ENCODE results near the gene TMEM184B. TPM values are rescaled to one million over a fixed set of nuclear protein-coding genes. Genes with fewer than 3 reads are reported as not detected.

Gene TMEM184B
- total RNA-seq, 8 experiments from 2014 or later = 14.6 to 38.5 (median 20.4) TPM

DNA sequence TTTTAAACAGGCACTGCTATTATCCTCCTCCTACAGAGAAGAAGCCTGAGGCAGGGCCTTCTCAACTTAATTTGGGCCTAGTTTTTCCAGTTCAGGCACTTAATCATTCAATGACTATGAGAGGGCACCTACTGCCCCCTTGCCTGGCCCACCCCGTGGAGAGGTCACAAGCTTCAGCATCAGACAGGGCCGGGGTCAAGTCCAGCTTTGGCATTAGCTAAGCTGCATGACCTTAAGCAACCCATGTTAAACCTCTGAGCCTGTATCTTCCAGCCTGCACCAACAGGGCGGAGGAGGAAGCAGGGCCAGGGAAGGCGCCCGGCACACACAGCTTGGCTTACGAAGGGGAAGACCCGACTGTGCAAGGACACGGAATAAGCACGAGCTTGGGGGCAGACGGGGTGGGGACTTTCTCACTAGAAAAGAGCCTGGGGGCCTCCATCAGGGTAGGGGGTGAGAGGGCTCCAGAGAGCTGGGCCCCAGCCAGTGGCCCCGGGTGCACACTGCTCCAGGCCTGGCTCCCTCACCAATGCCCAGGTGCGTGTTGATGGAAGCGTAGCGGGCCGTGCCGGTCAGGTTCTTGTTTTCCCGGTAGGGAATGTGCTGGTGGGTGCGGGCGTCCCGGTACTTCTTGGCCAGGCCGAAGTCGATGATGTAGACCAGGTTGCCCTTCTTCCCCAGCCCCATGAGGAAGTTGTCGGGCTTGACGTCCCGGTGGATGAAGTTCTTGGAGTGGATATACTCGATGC, 27.6 kb upstream of the TMEM184B start:
- ATAC-seq (replicated peaks in 6 of 8) = no peak
- Histone ChIP-seq H3K4me3 (no peak overlapping the region), H3K4me1 (replicated peaks in 1 of 2) (no peaks in the 10 kb centered on the region), H3K27ac (no peak overlapping the region)
- in situ Hi-C loops (cut with MboI; ENCODE audit: low pct_unique_long_range_greater_than_20kb in 2 of 9, low sequenced_read_pairs in 9 of 9, unreplicated experiment in 9 of 9) = no loop called here
- 70 to 100% (median 92%) methylated on average over 1 to 7 of the region's 26 CpGs; no CpG with 5 or more reads in 5 of the 10 experiments for WGBS, 10 experiments

DNA sequence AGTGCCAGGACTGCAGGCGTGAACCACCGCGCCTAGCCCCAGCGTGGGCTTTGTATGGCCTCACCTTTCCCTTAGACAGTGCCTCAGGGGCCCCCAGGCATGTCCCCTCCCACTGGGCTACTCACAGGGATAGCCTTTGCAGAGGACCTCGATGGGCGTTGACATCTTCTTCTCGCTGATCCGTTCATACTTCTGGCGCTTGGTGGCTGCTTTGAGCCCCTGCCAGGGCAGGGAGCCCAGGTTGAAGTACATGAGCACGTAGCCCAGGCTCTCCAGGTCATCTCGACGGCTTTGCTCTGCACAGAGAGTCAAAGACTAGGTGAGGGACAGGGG, 26.9 kb upstream of the TMEM184B start:
- Histone ChIP-seq H3K27ac (no peak overlapping the region), H3K4me1 (replicated peaks in 1 of 2) (no peaks in the 10 kb centered on the region), H3K4me3 (no peak overlapping the region)
- ATAC-seq (replicated peaks in 6 of 8) = no peak
- in situ Hi-C loops (cut with MboI; ENCODE audit: low pct_unique_long_range_greater_than_20kb in 2 of 9, low sequenced_read_pairs in 9 of 9, unreplicated experiment in 9 of 9) = no loop called here
- 85 to 100% (median 96%) methylated on average over 1 to 10 of the region's 12 CpGs; no CpG with 5 or more reads in 6 of the 10 experiments for WGBS, 10 experiments

DNA sequence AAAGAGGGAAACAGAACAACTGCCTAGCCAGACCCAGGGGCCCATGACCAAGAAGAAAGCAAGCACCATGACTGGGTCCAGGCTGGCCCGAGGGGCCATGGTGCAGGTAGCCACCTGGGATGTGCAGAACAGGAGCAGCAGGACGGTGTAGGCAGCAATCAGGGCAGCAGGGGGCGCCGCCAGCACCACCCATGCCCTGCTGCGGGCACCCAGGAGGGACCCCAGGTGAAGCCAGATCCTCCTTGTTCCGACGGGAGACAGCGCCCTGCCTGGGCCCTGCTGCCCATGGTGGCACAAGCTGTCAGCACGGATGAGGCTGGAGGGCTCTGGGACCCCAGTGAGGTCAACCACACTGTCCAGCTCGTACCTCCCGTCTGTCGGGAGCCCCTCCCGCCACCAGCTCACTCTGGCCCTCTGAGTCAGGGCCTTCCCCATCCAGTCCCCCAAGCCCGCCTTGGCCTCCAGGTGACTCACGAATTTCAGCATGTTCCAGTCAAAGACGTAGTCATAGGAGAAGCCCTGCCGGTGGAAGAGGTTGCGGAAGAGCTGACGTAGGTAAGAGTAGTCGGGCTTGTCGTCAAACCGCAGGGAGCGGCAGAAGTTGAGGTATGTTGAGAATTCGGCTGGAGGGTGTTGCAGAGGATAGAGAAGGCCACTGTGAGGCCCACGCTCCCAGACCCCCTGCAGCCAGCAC, 25.6 kb upstream of the TMEM184B start:
- Histone ChIP-seq H3K4me1 (replicated peaks in 1 of 2) (no peaks in the 10 kb centered on the region), H3K4me3 (no peak overlapping the region), H3K27ac (no peak overlapping the region)
- ATAC-seq (replicated peaks in 6 of 8) = peak in 6 of 8 experiments; percentile 11 to 62 (median 15)
- in situ Hi-C loops (cut with MboI; ENCODE audit: low pct_unique_long_range_greater_than_20kb in 2 of 9, low sequenced_read_pairs in 9 of 9, unreplicated experiment in 9 of 9) = no loop called here
- 80 to 98% (median 95%) methylated on average over 4 to 9 of the region's 25 CpGs; no CpG with 5 or more reads in 5 of the 10 experiments for WGBS, 10 experiments

DNA sequence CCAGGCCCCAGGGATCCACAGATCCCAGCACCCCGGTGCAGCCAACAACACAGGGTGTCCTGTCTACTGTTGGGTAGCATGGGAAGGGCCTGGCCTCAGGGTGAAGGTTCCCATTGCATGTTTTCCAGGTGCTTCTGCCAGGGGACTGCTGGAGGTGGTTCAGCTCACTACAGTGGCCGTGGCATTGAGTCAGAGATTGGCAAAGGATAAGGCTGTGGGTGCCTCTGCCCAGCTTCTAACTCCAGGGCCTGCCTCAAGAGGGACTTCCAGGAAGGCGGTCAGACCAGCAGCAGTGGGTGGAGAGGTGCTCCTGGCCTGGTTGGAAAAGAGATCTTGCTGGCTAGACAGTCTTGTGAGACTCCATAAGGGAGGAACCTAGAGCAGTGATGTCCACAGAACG, 23.6 kb upstream of the TMEM184B start:
- ATAC-seq (replicated peaks in 6 of 8) = no peak
- H3K27ac ChIP-seq = no peak overlapping the region
- WGBS, 10 experiments = 80 to 100% (median 90%) methylated on average over 1 to 3 of the region's 4 CpGs; no CpG with 5 or more reads in 6 of the 10 experiments
- in situ Hi-C loops (cut with MboI; ENCODE audit: low pct_unique_long_range_greater_than_20kb in 2 of 9, low sequenced_read_pairs in 9 of 9, unreplicated experiment in 9 of 9) = no loop called here
- no peaks in the 10 kb centered on the region for H3K4me1 ChIP-seq (replicated peaks in 1 of 2)
- no peak overlapping the region for H3K4me3 ChIP-seq

DNA sequence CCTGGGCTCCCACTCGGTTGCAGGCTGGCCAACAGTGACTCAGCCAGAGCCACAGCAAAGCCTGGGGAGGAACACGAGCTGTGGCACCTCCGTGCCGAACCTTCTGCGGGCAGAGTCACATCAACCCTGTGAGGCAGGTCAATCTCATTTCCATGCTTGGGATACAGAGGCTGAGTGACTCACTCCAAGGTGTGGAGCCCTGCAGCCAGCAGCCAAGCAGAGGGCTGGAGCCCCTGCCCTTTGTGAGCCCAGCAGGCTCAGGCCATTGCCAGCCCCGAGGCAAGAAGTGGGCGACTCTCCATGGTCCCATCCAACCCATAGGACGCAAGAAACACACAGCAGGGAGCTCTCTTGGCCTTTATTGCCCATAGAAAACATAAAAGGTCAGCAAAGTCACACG, 23.1 kb upstream of the TMEM184B start:
- no peak for ATAC-seq (replicated peaks in 6 of 8)
- in situ Hi-C loops (cut with MboI; ENCODE audit: low pct_unique_long_range_greater_than_20kb in 2 of 9, low sequenced_read_pairs in 9 of 9, unreplicated experiment in 9 of 9) = no loop called here
- H3K4me1 ChIP-seq (replicated peaks in 1 of 2) = no peaks in the 10 kb centered on the region
- WGBS, 10 experiments = 80 to 100% (median 97%) methylated on average over 1 to 7 of the region's 9 CpGs; no CpG with 5 or more reads in 6 of the 10 experiments
- no peak overlapping the region for H3K4me3 ChIP-seq
- H3K27ac ChIP-seq = no peak overlapping the region

DNA sequence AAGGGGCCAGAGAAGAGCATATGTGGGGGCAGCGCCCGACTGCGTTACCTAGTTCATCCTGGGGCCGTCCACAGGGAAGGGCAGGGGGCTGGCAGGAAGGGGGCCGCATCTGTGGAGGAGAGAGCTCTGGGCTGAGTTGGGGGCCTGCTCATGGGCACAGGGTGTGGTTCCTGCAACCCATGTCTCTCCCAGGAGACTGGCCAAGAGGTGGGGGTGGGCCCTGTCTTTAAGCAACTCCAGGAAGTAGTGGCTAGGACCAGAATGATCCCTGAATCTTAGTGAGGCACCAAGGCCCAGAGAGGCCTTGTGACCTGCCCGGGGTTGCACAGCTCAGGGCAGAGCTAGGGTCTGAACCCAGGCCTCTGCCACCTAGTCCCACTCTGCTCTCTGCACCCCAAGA, 22.5 kb upstream of the TMEM184B start:
- in situ Hi-C loops (cut with MboI; ENCODE audit: low pct_unique_long_range_greater_than_20kb in 2 of 9, low sequenced_read_pairs in 9 of 9, unreplicated experiment in 9 of 9) = no loop called here
- H3K27ac ChIP-seq = no peak overlapping the region
- ATAC-seq (replicated peaks in 6 of 8) = no peak
- H3K4me1 ChIP-seq (replicated peaks in 1 of 2) = no peaks in the 10 kb centered on the region
- no peak overlapping the region for H3K4me3 ChIP-seq
- WGBS, 10 experiments = no CpG with 5 or more reads among the region's 6 CpGs

DNA sequence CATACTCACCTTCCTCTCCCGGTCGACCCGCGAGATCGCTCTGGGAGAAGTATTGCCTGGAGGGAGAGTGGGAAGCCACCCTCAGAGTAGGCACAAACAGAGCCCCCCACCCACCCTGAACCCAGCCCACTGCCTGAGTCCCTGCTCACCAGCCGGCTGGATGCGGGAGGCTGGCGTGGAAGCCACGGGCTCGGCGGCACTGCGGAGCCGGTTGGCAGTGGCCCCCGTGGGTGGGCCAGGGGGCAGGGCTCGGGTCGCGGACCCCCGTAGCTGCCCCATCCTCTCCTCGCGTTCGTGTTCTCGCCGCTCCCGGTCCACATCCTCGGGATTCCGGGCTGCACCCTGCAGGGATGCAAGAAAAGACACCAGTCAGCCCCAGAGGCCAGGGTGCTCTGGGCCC, 21.4 kb upstream of the TMEM184B start:
- in situ Hi-C loops (cut with MboI; ENCODE audit: low pct_unique_long_range_greater_than_20kb in 2 of 9, low sequenced_read_pairs in 9 of 9, unreplicated experiment in 9 of 9) = no loop called here
- ATAC-seq (replicated peaks in 6 of 8) = no peak
- no peak overlapping the region for H3K4me3 ChIP-seq
- H3K27ac ChIP-seq = no peak overlapping the region
- H3K4me1 ChIP-seq (replicated peaks in 1 of 2) = no peaks in the 10 kb centered on the region
- 94% methylated on average over 13 of the region's 26 CpGs; no CpG with 5 or more reads in 9 of the 10 experiments for WGBS, 10 experiments

DNA sequence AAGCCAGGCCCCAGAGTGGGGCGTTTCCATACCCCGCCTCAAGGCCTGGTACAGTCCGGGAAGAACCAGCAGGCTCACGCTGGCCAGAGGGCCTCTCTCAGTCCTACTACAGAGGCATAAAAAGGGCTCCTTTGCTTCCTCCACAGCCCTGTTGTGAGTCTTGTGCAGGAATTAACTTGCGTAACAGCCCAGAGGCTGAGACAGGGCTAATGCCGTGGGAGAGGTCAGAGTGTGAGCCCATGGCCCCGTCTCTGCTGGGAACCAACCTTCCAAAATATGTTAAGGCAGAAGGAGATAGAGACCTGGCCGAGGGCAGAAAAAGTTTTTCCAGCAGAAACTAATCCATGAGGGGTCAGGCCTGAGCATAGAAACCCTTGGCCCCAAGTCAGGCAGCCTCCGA, 19.9 kb upstream of the TMEM184B start:
- no peaks in the 10 kb centered on the region for H3K4me1 ChIP-seq (replicated peaks in 1 of 2)
- in situ Hi-C loops (cut with MboI; ENCODE audit: low pct_unique_long_range_greater_than_20kb in 2 of 9, low sequenced_read_pairs in 9 of 9, unreplicated experiment in 9 of 9) = no loop called here
- ATAC-seq (replicated peaks in 6 of 8) = peak in 3 of 8 experiments; percentile 12 to 29 (median 25)
- no peak overlapping the region for H3K27ac ChIP-seq
- WGBS, 10 experiments = 40 to 100% (median 83%) methylated on average over 1 to 5 of the region's 9 CpGs; no CpG with 5 or more reads in 3 of the 10 experiments
- H3K4me3 ChIP-seq = no peak overlapping the region

DNA sequence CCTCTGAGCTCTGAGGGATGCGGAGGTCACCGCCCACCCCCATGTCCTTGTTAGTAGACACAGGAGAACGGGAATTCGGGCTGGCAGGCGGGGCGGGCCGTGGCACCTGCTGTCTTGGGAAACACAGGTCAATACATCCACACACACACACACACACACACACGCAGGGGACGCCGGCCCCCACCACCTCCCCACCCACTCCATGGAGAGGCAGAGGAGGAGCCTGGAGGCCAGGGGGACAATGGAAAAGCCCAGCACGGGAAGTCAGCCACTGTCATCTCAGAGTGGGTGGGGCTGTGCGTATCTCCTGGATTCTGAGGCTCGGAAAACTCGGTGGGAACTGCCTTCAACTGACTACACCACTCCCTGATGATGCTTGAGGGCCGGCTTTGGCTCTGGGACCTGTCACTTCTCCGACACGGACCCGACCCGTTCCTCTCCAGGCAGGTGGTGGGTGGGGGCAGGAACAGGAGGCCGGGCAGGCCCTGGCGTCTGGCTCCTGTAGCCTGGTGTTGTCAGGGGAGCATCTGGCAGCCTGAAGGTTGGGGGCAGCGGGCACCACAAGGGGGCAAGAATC, 18.5 kb upstream of the TMEM184B start:
- no peak overlapping the region for H3K4me3 ChIP-seq
- no peak overlapping the region for H3K27ac ChIP-seq
- peak; percentile 7 to 76 (median 49) for ATAC-seq (replicated peaks in 6 of 8)
- 67 to 100% (median 89%) methylated on average over 1 to 4 of the region's 22 CpGs; no CpG with 5 or more reads in 4 of the 10 experiments for WGBS, 10 experiments
- H3K4me1 ChIP-seq (replicated peaks in 1 of 2) = no peaks in the 10 kb centered on the region
- in situ Hi-C loops (cut with MboI; ENCODE audit: low pct_unique_long_range_greater_than_20kb in 2 of 9, low sequenced_read_pairs in 9 of 9, unreplicated experiment in 9 of 9) = no loop called here

DNA sequence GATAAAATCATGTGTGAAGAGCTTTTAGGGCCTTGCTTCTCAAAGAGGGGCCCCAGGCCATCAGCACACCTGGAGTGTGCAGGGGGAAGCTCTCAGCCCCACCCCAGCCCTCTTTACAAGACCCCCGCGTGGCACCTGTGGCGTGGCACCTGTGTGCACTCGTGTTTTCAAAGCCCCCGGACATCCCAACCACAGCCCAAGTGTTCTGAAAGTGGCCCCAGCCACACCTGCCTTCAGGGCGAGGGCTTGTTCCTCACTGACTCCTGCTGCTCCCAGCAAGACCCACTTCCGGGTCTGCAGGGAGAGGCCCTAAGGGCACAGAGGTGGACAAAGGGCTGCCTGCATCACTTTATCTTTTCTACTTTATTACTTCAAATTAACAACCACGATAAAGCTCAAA, 17.5 kb upstream of the TMEM184B start:
- H3K4me3 ChIP-seq = no peak overlapping the region
- in situ Hi-C loops (cut with MboI; ENCODE audit: low pct_unique_long_range_greater_than_20kb in 2 of 9, low sequenced_read_pairs in 9 of 9, unreplicated experiment in 9 of 9) = no loop called here
- no peaks in the 10 kb centered on the region for H3K4me1 ChIP-seq (replicated peaks in 1 of 2)
- 75 to 100% (median 90%) methylated on average over 1 to 8 of the region's 8 CpGs; no CpG with 5 or more reads in 1 of the 10 experiments for WGBS, 10 experiments
- peak in 1 of 8 experiments; percentile 4 for ATAC-seq (replicated peaks in 6 of 8)
- H3K27ac ChIP-seq = no peak overlapping the region

DNA sequence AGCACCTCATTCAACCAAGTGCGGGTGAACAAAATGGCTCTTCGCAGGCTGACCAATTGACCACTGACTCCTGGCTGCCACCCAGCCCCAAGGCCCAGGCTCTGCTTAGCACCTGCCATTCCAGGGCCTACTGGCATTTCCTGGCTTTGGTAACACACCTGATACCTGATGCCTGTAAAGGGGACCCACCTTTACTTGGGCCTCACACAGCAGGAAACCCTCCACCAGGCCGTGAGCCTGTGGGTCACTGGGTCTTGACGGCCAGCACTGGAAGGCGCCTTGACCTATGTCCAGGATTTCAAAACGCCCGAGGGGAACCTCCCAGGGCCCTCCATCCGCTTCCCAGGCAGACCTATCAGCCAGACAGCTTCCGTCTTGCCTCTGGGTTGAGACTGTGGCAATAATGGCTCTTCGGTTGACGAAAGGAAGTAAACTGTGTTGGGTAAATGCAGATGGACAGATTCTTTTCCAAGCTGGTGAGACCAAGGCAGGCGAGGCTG, 16.8 kb upstream of the TMEM184B start:
- Histone ChIP-seq H3K4me1 (replicated peaks in 1 of 2) (no peaks in the 10 kb centered on the region), H3K27ac (no peak overlapping the region), H3K4me3 (no peak overlapping the region)
- ATAC-seq (replicated peaks in 6 of 8) = peak in 2 of 8 experiments; percentile 9 to 18
- in situ Hi-C loops (cut with MboI; ENCODE audit: low pct_unique_long_range_greater_than_20kb in 2 of 9, low sequenced_read_pairs in 9 of 9, unreplicated experiment in 9 of 9) = no loop called here
- 83 to 100% (median 100%) methylated on average over 1 to 5 of the region's 12 CpGs; no CpG with 5 or more reads in 1 of the 10 experiments for WGBS, 10 experiments

DNA sequence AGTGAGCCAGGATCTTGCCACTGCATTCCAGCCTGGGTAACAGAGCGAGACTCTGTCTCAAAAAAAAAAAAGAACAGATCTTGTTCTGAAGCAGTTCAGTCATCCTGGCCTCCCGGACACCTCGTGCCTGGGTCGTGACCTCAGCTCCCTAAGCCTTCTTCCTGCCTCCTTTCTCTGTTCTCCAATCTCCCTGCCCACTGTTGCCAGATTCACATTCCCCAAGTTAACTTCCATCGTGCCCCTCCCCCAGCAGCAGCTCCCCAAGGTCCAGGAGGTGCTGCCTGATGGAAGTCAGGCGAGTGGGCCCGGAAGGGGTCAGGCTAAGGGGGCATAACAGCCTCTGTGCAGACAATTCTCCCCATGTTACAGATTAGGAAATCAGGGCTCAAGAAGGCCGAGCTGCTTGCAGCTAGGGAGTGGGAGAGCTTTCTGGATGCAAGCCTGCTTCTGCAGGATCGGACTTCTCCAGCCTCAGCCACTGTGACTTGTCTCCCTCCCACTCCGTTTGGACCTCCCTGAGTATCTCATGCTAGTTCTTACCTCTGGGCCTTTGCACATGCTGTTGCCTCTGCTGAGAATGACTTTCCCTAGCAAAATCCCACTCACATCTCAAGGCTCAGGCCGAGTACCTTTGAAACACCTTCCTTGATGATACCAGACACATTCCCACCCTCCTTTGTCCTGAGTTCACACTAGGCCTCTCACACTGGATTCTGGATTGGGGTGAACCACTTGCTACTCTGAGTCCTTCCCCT, 14.3 kb upstream of the TMEM184B start:
- in situ Hi-C loops (cut with MboI; ENCODE audit: low pct_unique_long_range_greater_than_20kb in 2 of 9, low sequenced_read_pairs in 9 of 9, unreplicated experiment in 9 of 9) = no loop called here

More for the DNA sequence above, 14.3 kb upstream of the TMEM184B start:
- no peak for ATAC-seq (replicated peaks in 6 of 8)
- H3K4me3 ChIP-seq = no peak overlapping the region
- H3K4me1 ChIP-seq (replicated peaks in 1 of 2) = no peaks in the 10 kb centered on the region
- H3K27ac ChIP-seq = no peak overlapping the region
- 60 to 100% (median 80%) methylated on average over 1 to 7 of the region's 11 CpGs; no CpG with 5 or more reads in 3 of the 10 experiments for WGBS, 10 experiments

Measured in motor neuron (in vitro differentiated cells).